ENCODE measurements around the gene RMI2. TPM values are rescaled to one million over a fixed set of nuclear protein-coding genes. Genes with fewer than 3 reads are reported as not detected.
A peak's percentile ranks its signal among the peaks of the same experiment; 100 is the strongest.

Gene RMI2
- total and polyA plus RNA-seq, 2 experiments from 2014 or later = 15.7 to 45.3 TPM

- Histone ChIP-seq H3K27me3 (no peaks in the 10 kb centered on the region), H3K4me1 (ENCODE audit: low read depth) (peaks cover 8% of the 10 kb centered on the region), H3K9me3 (ENCODE audit: low read depth) (no peaks in the 10 kb centered on the region), H3K27ac (peak overlapping the region; percentile 45), H3K36me3 (no peaks in the 10 kb centered on the region), H3K4me3 (no peak overlapping the region)
- DNase-seq (ENCODE audit: low read depth in 1 of 2, low spot score in 1 of 2) = peak in 1 of 2 donors; percentile 27
- TF ChIP-seq CTCF (IDR thresholded peaks at IDR 0.05; ENCODE audit: low read depth, low read length) = no peak
Observed at GRCh38 chr16:11302977-11303376, 42.3 kb upstream of the RMI2 start.

GRCh38 chr16:11303405-11304138, 41.7 kb upstream of the RMI2 start:
- Histone ChIP-seq H3K27ac (peak overlapping the region; percentile 45), H3K36me3 (no peaks in the 10 kb centered on the region), H3K27me3 (no peaks in the 10 kb centered on the region), H3K4me1 (ENCODE audit: low read depth) (peaks cover 8% of the 10 kb centered on the region), H3K4me3 (no peak overlapping the region), H3K9me3 (ENCODE audit: low read depth) (no peaks in the 10 kb centered on the region)
- no peak for DNase-seq (ENCODE audit: low read depth in 1 of 2, low spot score in 1 of 2)
- no peak for TF ChIP-seq CTCF (IDR thresholded peaks at IDR 0.05; ENCODE audit: low read depth, low read length)

GRCh38 chr16:11306381-11306780, 38.9 kb upstream of the RMI2 start:
- H3K4me3 ChIP-seq = no peak overlapping the region
- no peak for DNase-seq (ENCODE audit: low read depth in 1 of 2, low spot score in 1 of 2)
- H3K4me1 ChIP-seq (ENCODE audit: low read depth) = peaks cover 8% of the 10 kb centered on the region
- H3K36me3 ChIP-seq = no peaks in the 10 kb centered on the region
- H3K27me3 ChIP-seq = no peaks in the 10 kb centered on the region
- no peak overlapping the region for H3K27ac ChIP-seq
- no peaks in the 10 kb centered on the region for H3K9me3 ChIP-seq (ENCODE audit: low read depth)
- TF ChIP-seq CTCF (IDR thresholded peaks at IDR 0.05; ENCODE audit: low read depth, low read length) = no peak

- peaks cover 8% of the 10 kb centered on the region for H3K4me1 ChIP-seq (ENCODE audit: low read depth)
- no peaks in the 10 kb centered on the region for H3K36me3 ChIP-seq
- no peak overlapping the region for H3K4me3 ChIP-seq
- TF ChIP-seq CTCF (IDR thresholded peaks at IDR 0.05; ENCODE audit: low read depth, low read length) = no peak
- no peak for DNase-seq (ENCODE audit: low read depth in 1 of 2, low spot score in 1 of 2)
- H3K27ac ChIP-seq = no peak overlapping the region
- H3K27me3 ChIP-seq = no peaks in the 10 kb centered on the region
- no peaks in the 10 kb centered on the region for H3K9me3 ChIP-seq (ENCODE audit: low read depth)
Observed at GRCh38 chr16:11306997-11307638, 38.1 kb upstream of the RMI2 start.

GRCh38 chr16:11307639-11308492, 37.4 kb upstream of the RMI2 start:
- TF ChIP-seq CTCF (IDR thresholded peaks at IDR 0.05; ENCODE audit: low read depth, low read length) = no peak

More at GRCh38 chr16:11307639-11308492, 37.4 kb upstream of the RMI2 start:
- H3K4me1 ChIP-seq (ENCODE audit: low read depth) = peaks cover 7% of the 10 kb centered on the region
- no peaks in the 10 kb centered on the region for H3K27me3 ChIP-seq
- H3K4me3 ChIP-seq = no peak overlapping the region
- DNase-seq (ENCODE audit: low read depth in 1 of 2, low spot score in 1 of 2) = no peak
- H3K9me3 ChIP-seq (ENCODE audit: low read depth) = no peaks in the 10 kb centered on the region
- no peaks in the 10 kb centered on the region for H3K36me3 ChIP-seq
- H3K27ac ChIP-seq = no peak overlapping the region

All from cardiac muscle cell (in vitro differentiated cells and primary cell).